CD4-positive, alpha-beta T cell treated with Interleukin-6 for 4 hours (primary cell): ENCODE data around the gene AFM.
"Not testable (repeated sequence)": the region's sequence is repeated elsewhere in the genome, so short reads cannot be mapped to it uniquely, and the experiment has no call there.

Experiments used
- DNase-seq: peaks from one replicate; pipeline ENCODE4 v3.0.0-alpha.2; 2020; ENCODE audit warnings: mixed read lengths

AFM gene

DNA sequence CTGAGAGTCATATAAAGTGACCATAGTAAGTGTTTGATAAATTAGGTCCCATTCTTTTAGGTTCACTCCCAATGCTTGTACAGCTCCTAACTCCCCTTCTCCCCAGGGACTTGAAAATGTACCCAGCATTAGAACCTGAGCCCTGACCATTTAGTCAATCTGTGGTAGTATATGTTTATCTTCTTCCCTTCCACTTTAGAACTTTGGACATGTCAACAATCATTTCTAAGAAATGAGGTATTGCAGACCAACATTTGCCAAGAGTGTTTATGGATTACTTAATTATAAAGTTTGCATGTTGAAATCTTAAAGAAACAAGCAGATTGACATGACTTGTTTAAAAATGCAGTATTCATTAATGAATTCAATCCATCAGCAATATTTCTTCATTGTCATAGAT is 26.0 kb downstream of the AFM start:
- DNase-seq = no peak

DNA sequence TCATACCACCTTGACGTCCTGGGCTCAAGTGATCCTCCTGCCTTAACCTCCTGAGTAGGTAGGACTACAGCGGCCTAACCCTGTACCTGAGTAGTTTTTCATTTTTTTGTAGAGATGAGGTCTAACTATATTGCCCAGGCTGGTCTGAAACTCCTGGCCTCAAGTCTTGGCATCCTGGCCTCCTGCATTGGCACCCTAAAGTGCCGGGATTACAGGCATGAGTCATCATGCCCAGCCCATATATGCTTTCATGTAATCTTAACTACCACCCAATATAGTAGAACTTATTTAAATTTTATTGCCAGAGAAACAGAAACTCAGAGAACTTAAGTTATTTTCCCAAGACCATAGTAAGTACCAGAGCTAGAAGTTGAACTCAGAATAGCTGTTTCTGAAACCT is 27.1 kb downstream of the AFM start:
- DNase-seq = no peak

DNA sequence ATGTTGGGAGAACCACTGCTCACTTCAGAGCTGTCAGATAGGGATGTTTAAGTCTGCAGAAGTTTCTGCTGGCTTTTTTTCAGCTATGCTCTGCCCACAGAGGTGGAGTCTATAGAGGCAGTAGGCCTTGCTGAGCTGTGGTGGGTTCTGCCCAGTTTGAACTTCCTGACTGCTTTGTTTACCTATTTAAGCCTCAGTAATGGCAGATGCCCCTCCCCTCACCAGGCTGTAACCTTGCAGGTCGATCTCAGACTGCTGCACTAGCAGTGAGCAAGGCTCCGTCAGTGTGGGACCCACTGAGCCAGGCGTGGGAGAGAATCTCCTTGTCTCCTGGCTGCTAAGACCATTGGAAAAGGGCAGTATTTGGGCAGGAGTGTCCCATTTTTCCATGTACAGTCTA is 36.8 kb downstream of the AFM start:
- no peak for DNase-seq

DNA sequence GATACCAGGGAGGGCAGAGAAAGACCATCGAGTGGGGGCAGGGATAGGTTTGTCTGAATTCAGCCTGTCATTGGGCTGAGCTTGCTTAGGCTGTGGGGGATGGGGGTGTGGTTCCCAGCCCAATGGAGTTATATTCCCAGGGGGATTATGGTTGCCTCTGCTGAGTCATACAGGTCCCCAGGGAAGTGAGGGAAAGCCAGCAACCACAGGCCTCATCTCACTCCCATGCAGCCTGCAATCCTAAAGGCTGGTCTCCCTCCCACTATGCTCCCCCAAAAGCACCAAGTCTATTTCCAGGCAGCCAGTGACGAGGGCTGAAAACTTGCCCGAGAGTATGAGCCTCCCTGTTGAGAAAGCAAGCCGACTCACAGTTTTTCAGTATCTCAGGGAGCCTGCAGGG is 39.3 kb downstream of the AFM start:
- DNase-seq = no peak

DNA sequence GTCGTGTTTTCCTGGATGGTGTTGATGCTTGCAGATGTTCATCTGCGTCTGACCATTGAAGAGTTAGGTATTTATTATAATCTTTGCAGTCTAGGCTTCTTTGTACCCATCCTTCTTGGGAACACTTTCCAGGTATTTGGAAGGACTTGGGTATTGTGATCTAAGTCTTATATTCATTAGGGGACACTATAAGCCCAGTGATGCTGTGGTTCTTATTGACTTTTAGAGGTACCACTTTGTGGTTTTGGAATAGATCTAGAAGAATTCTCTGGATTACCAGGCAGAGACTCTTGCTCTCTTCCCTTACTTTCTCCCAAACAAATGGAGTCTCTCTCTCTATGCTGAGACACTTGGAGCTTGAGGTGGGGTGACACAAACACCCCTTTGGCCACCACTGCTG is 41.6 kb downstream of the AFM start:
- DNase-seq = no peak

DNA sequence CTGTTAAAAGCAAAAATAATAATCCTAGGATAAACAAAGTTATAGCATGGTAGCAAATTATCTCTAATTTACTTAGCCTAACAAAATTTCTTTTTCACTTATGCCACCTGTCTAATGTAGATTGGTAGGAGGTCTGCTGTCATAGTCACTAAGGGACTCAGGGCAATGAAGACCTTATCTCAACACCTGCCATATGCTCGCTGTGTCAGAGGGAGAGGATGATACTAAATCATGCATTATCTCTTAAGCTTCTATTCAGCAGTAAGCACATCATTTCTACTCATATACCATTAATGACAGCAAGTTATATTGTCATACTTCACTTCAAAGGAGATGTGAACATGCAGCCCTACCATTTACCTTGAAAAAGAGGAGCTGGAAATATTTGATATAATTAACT is 44.1 kb downstream of the AFM start:
- DNase-seq = no peak

DNA sequence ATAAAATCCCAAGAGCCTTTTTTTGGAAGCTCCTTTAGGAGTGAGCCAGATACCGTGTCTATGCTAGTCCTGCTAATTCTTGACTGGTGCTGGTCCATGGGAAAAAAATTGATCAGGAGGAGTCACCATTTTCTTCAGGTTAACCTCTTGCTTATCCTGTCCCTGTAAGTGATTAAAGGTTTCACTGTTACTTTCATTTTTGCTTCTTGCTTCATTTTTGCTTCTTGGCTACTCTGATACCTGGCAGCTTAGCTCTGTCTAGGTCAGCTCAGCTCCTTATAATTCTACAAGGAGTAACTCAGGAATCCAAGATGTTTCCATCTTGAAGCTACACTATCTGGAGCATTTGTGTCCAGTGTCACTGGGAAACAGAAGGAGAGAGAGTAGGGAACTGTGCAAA is 45.7 kb downstream of the AFM start:
- no peak for DNase-seq

DNA sequence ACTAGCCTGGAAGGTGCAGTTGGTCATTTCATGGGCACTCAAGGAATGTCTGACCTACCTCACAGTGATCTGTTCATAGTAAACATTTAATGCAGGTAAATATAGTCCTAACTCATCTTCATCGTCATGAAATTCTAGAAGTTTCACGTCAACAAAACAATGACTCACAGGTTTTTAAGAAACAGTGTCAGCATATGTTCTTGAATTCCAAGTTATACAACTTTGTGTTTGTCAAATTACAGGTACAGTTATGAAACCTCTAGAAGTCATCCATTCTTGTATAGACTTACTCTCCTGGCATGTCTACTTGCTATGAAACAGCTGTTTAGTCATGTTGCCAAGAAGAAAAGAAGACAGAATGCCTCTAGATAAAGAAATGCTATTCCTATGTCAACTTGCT is 46.6 kb downstream of the AFM start:
- no peak for DNase-seq

DNA sequence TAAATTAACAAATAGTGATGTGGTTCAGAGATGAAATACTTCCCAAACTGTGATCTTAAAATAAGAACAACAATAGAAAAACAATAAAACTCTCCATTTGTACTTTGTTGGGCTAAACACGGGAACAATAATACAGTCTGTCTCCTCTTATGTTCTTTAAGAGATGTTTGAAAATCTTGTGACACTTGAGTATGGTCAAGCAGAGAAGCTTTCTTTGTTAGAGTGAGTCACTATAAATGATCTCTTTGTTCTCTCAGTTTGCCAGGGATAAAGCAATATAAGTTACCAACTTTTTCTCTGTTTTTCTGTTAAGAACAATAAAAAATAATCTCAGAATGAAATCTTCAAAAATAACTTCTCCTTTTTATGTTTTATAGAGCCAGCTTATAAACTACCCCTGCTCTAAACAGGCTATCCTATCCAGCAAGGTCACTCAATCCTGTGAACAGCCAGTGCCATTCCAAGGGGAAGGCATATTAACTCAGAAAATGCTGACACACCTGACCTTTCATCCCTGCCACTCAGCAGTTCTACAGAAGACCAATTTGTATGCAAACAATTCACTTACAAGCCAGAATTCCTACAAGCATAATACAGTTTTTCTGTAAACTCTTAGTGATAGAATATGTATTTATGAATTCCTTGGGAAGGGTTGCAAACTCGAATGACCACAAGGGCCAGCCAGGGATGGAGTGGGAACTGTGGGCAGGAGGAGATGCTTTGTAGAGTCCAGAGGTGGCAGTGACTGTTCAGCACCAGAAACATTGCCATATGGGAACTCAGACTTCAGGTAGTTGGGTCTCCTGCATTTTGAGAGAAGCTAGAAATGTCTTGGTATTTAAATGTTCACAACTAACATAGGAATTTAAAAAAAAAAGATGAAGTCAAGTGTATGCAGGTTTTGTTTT is 52.2 kb downstream of the AFM start:
- no peak for DNase-seq

DNA sequence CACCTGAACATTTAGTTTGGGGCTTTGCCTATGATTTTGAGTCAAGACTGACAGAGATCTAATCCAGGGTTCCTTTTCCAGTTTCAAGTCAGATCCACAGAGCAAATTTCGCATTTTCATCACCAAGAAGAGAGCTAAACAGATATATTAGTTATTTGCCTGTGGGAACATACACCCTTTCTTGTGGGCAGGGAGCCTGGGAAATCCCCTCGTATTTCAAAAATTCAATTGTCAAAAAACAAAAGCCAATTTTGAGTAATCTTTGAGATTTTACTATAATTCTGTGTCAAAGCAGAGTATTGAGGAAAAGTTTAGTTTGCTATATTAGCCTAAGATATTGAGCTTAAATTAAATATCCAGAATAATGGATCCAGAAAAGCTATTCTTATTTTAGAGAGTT is 56.6 kb downstream of the AFM start:
- DNase-seq = no peak

DNA sequence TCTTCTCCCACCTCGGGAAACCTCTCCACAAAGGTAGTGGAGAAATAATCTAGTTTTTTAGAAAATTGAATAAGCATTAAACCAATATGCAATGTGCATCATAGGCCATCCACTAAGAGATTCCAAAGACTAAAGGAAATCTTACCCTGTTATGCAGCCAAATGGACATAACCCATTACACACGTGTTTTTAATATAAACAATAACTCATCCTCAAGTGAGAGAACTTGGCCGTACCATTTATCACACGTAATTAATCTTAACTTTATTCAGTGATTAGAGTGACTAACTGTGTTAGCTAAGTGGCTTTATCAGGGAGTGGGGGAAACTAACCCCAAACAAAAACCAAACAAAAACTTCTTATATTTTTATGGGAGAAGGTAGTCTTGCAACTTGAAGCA is 57.8 kb downstream of the AFM start:
- DNase-seq = no peak

DNA sequence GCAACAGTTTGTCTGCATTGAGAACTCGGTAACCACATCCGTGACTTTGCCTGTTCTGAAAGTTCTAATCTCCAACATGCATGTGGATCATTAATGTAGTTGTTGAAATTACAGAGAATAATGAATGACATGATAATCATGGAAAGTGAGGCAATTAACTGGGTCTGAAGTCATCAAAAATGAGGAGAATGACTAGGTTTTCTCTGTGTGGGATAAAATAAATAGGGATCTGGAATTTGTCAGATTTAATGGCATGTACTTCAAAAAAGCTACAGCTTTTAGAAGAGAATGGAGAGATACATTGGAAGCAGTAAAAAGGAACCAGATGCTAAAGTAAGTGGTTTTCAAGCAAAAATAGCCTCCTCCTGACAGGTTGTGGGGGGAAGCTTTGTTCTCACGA is 59.3 kb downstream of the AFM start:
- no peak for DNase-seq

DNA sequence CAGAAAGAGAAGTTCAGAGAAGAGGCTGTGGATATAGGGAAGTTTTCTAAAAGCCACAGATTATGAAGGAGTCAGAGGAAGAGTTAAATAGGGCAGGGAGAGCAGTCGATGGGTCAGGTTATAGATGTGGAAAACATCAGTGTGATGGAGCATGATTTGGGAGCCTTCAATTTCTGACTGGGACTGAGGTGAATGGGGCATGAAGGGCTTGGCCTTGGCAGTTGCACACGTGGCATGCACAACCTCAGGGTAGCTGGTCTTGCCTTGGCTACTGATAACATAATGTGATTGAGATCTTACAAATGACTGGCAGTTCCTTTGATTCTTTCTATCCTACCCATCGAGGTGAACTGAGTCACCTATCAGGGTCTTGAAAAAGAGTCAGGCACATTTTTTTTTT is 59.7 kb downstream of the AFM start:
- DNase-seq = no peak

DNA sequence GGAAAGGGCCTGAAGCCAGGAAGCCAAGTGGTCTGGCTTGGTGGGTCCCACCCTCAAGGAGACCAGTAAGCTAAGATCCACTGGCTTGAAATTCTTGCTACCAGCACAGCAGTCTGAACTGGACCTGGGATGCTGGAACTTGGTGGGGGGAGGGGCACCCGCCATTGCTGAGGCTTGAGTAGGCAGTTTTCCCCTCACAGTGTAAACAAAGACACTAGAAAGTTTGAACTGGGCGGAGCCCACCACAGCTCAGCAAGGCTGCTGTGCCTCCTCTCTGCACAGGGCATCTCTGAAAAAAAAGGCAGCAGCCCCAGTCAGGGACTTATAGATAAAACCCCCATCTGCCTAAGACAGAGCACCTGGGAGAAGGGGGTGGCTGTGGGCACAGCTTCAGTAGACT is 63.1 kb downstream of the AFM start:
- DNase-seq = no peak

DNA sequence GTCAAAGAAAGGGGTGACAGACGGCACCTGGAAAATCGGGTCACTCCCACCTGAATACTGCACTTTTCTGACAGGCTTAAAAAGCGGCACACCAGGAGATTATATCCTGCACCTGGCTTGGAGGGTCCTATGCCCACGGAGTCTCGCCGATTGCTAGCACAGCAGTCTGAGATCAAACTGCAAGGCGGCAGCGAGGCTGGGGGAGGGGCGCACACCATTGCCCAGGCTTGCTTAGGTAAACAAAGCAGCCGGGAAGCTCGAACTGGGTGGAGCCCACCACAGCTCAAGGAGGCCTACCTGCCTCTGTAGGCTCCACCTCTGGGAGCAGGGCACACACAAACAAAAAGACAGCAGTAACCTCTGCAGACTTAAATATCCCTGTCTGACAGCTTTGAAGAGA is 69.3 kb downstream of the AFM start:
- DNase-seq = not testable (repeated sequence)
